ENCODE measurements around the gene LDLRAD1.
"Not testable (repeated sequence)": the region's sequence is repeated elsewhere in the genome, so short reads cannot be mapped to it uniquely, and the experiment has no call there.

DNA sequence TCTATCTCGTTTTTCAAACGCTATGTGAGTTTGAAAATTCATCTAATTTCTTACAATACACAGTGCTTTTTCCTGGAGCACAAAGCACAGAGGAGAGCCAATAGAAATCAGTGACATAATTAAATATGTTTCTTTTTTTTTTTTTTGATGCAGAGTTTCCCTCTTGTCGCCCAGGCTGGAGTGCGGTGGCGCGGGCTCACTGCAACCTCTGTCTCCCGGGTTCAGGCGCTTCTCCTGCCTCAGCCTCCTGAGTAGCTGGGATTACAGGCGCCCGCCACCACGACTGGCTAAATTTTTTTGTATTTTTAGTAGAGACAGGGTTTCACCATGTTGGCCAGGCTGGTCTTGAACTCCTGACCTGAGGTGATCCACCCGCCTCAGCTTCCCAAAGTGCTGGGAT lies 32.4 kb upstream of the LDLRAD1 start:
- TF ChIP-seq CTCF, POLR2A, EP300 (IDR thresholded peaks at IDR 0.05): not testable (repeated sequence)
